ENCODE results near the gene RGS19.

Gene RGS19

GRCh38 chr20:64106981-64107735 lies 27.8 kb upstream of the RGS19 start, which contains the start of gene NPBWR2:
Gene NPBWR2, minus strand, starts transcription at chr20:64107565. Its CDS starts 734 bp downstream, at chr20:64106831.
- TF ChIP-seq CTCF (IDR thresholded peaks at IDR 0.05; ENCODE audit: low read depth, low read length): no peak
- H3K4me3 ChIP-seq (replicated peaks in 1 of 2; ENCODE audit: low read depth in 2 of 2, low read length in 2 of 2): no peak within 1 kb of the TSS
- no peak for DNase-seq (ENCODE audit: low read depth in 2 of 2)

GRCh38 chr20:64106435-64106961 lies 27.2 kb upstream of the RGS19 start:
- DNase-seq (ENCODE audit: low read depth in 2 of 2): no peak
- no peak for TF ChIP-seq CTCF (IDR thresholded peaks at IDR 0.05; ENCODE audit: low read depth, low read length)
- H3K4me3 ChIP-seq (replicated peaks in 1 of 2; ENCODE audit: low read depth in 2 of 2, low read length in 2 of 2): no peak overlapping the region

- H3K4me3 ChIP-seq (replicated peaks in 1 of 2; ENCODE audit: low read depth in 2 of 2, low read length in 2 of 2): no peak overlapping the region
- no peak for TF ChIP-seq CTCF (IDR thresholded peaks at IDR 0.05; ENCODE audit: low read depth, low read length)
- no peak for DNase-seq (ENCODE audit: low read depth in 2 of 2)
Observed at GRCh38 chr20:64105846-64106434, 26.6 kb upstream of the RGS19 start.

GRCh38 chr20:64104667-64105451 lies 25.5 kb upstream of the RGS19 start:
- no peak for DNase-seq (ENCODE audit: low read depth in 2 of 2)
- TF ChIP-seq CTCF (IDR thresholded peaks at IDR 0.05; ENCODE audit: low read depth, low read length): no peak
- no peak overlapping the region for H3K4me3 ChIP-seq (replicated peaks in 1 of 2; ENCODE audit: low read depth in 2 of 2, low read length in 2 of 2)

- no peak for DNase-seq (ENCODE audit: low read depth in 2 of 2)
- no peak for TF ChIP-seq CTCF (IDR thresholded peaks at IDR 0.05; ENCODE audit: low read depth, low read length)
- H3K4me3 ChIP-seq (replicated peaks in 1 of 2; ENCODE audit: low read depth in 2 of 2, low read length in 2 of 2): no peak overlapping the region
Observed at GRCh38 chr20:64103871-64104666, 24.8 kb upstream of the RGS19 start.
